Measurements from ENCODE around the gene IL18BP. TPM values are rescaled to one million over a fixed set of nuclear protein-coding genes. Genes with fewer than 3 reads are reported as not detected.

Gene IL18BP
- total and polyA plus RNA-seq, 2 experiments from 2014 or later = 1.2 to 7.3 TPM

DNA sequence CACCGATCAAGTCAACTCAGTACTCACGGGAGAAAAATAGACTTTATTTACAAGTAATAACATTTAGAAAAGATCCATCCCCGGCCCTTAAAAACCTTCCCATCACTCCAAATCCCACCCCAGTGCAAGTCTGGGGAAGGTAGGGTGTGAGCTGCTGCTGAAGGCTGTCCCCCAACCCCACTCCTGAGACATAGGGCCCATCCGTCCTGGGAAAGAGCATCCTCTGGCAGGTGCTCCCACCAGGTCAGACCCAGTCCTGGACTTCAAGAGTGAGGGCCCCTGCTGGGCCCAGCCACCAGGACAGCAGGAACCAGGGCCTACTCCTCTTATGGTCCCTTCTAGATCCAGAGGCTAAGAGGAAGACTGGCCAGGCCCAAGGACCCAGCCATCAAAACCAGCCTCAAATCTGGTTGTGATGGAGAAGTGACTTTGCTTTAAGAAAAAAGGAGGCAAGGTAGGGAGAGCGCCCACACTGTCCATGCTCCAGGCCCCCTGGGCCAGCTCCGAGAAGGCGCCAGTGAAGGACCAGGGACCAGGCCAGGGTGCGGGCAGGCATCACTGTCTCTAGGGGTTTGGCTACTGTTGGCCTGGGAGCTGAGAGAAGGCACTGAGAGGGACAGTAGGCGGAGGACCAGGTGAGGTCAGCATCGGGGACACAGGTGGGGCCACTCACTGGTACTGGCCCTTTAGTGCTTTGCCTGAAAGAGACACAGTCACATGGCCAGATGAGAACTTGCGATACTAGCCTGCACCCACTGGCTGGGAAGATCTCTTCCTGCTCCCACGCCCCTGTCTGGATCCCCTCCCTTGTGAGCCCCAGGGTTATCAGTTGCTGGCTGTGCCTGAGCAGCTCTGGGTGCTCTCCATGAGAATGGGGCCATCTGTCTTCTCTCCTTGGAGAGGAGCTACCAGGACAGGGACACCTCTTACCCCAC is 4.4 kb downstream of the IL18BP start:
- H3K4me1 ChIP-seq (ENCODE audit: low read depth) = no peaks in the 10 kb centered on the region
- peaks cover 53% of the 10 kb centered on the region for H3K36me3 ChIP-seq
- DNase-seq (ENCODE audit: low read depth in 1 of 2, low spot score in 1 of 2) = no peak

DNA sequence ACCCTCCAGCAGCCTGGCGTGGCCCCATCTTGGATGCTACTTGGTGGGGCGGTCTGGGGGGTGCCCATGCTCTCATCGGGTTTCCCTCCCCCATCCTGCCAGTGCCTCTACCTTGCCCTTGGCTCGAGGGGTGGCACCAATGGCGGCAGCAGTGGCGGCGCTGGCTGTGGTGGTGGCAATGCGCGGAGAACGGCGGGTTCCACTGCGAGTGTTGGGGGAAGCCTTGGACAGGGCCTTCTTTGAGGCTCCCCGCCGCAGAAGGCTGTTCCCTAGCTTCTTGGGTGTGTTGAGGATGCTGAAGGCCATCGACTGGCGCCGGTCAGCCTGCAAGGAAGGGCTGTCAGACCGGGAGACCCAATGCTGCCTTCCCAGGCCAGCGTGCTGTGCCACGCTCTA is 5.1 kb downstream of the IL18BP start:
- TF ChIP-seq, protein P1, sequence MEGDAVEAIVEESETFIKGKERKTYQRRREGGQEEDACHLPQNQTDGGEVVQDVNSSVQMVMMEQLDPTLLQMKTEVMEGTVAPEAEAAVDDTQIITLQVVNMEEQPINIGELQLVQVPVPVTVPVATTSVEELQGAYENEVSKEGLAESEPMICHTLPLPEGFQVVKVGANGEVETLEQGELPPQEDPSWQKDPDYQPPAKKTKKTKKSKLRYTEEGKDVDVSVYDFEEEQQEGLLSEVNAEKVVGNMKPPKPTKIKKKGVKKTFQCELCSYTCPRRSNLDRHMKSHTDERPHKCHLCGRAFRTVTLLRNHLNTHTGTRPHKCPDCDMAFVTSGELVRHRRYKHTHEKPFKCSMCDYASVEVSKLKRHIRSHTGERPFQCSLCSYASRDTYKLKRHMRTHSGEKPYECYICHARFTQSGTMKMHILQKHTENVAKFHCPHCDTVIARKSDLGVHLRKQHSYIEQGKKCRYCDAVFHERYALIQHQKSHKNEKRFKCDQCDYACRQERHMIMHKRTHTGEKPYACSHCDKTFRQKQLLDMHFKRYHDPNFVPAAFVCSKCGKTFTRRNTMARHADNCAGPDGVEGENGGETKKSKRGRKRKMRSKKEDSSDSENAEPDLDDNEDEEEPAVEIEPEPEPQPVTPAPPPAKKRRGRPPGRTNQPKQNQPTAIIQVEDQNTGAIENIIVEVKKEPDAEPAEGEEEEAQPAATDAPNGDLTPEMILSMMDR (IDR thresholded peaks at IDR 0.05; ENCODE audit: low read depth, low read length) = no peak
- H3K27ac ChIP-seq = peak overlapping the region; percentile 75
- H3K4me1 ChIP-seq (ENCODE audit: low read depth) = no peaks in the 10 kb centered on the region
- no peaks in the 10 kb centered on the region for H3K9me3 ChIP-seq (ENCODE audit: low read depth)
- DNase-seq (ENCODE audit: low read depth in 1 of 2, low spot score in 1 of 2) = no peak
- H3K36me3 ChIP-seq = peaks cover 60% of the 10 kb centered on the region
- H3K27me3 ChIP-seq = no peaks in the 10 kb centered on the region
- H3K4me3 ChIP-seq = no peak overlapping the region

More for the DNA sequence above, 4.4 kb downstream of the IL18BP start:
- Histone ChIP-seq H3K9me3 (ENCODE audit: low read depth) (no peaks in the 10 kb centered on the region), H3K4me3 (no peak overlapping the region), H3K27me3 (no peaks in the 10 kb centered on the region), H3K27ac (peak overlapping the region; percentile 75)
- TF ChIP-seq, protein P1 (IDR thresholded peaks at IDR 0.05; ENCODE audit: low read depth, low read length) = no peak

DNA sequence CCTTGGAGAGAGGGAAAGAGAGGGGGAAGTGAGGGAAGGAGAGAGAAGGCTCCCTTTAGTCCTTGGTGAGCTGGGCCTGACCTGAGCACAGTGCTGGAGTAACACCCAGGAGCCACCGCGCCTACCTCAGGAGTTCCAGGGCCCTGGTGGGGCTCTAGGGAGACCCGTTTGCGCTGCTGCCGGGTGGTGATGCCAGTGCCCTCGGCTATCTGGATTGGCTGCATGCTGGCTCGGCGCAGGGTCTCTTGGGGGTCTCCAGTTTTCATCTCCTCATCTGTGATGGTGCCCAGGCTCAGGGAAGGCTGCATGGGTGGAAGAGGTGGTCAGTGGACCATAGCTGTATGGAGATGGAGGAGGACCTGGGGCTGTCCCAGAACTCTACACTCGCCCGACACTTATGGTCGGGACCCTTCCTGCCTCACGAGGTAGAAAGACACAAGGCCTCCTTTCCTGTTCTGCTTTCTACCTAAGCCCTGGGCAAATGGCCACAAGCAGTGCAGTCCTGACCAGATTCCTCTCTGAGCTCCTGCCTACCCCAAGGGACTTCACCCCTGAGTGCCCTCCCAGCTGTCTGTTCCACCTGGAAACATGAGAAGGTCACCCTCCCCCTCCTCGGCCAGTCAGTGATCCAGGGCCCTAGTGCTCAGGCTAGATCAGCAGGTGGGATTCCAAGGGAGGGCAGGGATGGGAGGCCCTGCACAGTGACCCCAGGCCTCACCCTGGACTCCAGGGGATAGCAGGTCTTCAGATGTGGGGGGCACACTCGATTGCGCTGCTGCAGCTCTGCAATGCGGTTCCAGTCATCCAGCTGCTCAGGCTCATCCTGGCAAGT is 6.0 kb downstream of the IL18BP start:
- TF ChIP-seq, protein P1 (IDR thresholded peaks at IDR 0.05; ENCODE audit: low read depth, low read length) = no peak
- H3K36me3 ChIP-seq = peaks cover 63% of the 10 kb centered on the region
- H3K27me3 ChIP-seq = no peaks in the 10 kb centered on the region
- no peaks in the 10 kb centered on the region for H3K9me3 ChIP-seq (ENCODE audit: low read depth)
- no peak overlapping the region for H3K4me3 ChIP-seq
- H3K27ac ChIP-seq = peak overlapping the region; percentile 75
- H3K4me1 ChIP-seq (ENCODE audit: low read depth) = no peaks in the 10 kb centered on the region
- no peak for DNase-seq (ENCODE audit: low read depth in 1 of 2, low spot score in 1 of 2)

DNA sequence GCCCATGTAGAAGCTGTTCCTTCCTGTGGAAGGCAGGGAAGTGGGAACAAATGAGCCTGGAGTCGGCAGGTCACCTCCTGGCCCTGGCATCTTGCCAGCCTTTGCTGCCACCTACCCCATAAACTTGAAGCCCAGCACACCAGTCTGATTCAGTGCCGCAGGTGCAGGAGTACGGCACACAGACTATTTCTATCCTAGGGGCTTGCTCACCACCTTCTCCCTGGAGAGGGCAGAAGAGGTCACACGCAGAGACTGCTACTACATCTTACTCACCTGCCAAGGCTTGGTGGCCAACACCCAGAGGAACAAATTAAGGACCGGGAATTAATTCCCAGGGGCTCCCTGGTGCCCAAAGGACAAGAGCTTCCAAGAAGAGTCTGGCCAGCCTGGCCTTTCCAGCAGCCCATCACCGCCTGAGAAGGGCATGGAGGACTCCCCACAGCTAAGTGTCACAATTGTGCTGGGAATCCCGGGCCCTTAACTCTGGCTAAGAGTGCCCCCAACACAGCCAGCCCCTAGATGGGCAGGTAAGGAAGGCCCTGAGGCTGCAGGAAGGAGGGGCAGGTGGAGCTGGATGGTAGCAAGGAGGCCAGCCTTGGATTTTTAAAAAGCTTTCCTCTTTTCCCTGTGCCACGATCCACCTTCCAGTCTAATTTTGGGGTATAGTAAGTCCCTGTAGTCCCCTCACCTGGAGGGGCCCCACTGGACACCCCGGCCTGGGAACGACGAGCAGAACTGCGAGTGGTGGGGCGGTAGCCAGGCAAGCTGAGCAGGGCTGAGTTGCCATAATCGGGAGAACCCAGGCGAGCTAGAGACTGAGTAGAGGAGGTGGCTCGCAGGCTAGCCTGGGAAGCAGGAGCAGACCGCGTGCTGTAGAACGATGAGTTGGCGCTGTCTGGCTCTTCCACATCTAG is 6.9 kb downstream of the IL18BP start:
- H3K27me3 ChIP-seq = no peaks in the 10 kb centered on the region
- H3K4me1 ChIP-seq (ENCODE audit: low read depth) = no peaks in the 10 kb centered on the region
- no peaks in the 10 kb centered on the region for H3K9me3 ChIP-seq (ENCODE audit: low read depth)
- no peak overlapping the region for H3K4me3 ChIP-seq
- peak overlapping the region; percentile 75 for H3K27ac ChIP-seq
- TF ChIP-seq, protein P1 (IDR thresholded peaks at IDR 0.05; ENCODE audit: low read depth, low read length) = no peak
- DNase-seq (ENCODE audit: low read depth in 1 of 2, low spot score in 1 of 2) = no peak
- H3K36me3 ChIP-seq = peaks cover 70% of the 10 kb centered on the region
